ENCODE data around the gene ZNF236.

DNA sequence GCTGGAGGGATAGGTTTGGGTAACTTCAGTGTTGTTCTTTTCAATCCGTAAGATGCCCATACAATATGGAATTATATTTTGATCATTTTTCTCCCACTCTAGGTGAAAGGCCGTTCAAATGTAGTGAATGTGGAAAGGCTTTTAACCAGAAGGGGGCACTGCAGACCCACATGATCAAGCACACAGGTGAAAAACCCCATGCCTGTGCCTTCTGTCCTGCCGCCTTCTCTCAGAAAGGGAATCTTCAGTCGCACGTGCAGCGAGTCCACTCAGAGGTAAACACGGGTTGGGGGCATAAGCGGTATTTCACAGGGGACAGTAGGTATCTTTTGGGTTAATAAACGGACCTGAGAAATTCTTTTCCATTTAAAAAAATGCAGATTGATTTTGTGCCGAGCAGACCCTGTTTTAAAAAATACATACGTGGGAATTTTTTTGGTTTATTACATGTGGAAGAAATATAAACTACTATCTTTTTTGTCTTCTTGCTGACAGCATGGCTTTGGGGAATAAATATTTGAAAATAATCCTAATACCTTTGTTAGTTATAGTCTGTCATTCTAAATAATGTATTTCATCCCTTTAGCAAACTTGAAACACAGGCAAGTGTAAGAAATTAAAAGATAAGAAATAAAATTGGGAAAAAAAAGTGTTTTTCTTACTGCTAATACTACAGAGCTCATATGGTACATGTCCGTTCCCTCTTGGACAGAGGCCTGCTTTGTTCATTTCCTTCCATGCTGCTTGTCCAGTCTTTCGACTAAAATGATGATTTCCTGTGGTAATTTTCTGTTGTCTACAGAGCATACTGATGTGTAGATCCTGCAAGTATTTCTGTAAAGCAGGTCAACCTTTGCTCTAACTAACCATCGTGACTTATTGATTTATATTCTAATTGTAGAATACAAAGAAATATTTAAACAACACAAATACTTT is 53.3 kb downstream of the ZNF236 start:
- TF ChIP-seq POLR2AphosphoS5 (IDR thresholded peaks at IDR 0.05; ENCODE audit: low read depth, low read length) = no peak
- no peak for TF ChIP-seq SIN3A (IDR thresholded peaks at IDR 0.05; ENCODE audit: borderline replicate concordance, insufficient read depth, low read length)
- TF ChIP-seq, protein P1, sequence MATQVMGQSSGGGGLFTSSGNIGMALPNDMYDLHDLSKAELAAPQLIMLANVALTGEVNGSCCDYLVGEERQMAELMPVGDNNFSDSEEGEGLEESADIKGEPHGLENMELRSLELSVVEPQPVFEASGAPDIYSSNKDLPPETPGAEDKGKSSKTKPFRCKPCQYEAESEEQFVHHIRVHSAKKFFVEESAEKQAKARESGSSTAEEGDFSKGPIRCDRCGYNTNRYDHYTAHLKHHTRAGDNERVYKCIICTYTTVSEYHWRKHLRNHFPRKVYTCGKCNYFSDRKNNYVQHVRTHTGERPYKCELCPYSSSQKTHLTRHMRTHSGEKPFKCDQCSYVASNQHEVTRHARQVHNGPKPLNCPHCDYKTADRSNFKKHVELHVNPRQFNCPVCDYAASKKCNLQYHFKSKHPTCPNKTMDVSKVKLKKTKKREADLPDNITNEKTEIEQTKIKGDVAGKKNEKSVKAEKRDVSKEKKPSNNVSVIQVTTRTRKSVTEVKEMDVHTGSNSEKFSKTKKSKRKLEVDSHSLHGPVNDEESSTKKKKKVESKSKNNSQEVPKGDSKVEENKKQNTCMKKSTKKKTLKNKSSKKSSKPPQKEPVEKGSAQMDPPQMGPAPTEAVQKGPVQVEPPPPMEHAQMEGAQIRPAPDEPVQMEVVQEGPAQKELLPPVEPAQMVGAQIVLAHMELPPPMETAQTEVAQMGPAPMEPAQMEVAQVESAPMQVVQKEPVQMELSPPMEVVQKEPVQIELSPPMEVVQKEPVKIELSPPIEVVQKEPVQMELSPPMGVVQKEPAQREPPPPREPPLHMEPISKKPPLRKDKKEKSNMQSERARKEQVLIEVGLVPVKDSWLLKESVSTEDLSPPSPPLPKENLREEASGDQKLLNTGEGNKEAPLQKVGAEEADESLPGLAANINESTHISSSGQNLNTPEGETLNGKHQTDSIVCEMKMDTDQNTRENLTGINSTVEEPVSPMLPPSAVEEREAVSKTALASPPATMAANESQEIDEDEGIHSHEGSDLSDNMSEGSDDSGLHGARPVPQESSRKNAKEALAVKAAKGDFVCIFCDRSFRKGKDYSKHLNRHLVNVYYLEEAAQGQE (IDR thresholded peaks at IDR 0.05; ENCODE audit: insufficient read depth in 1 of 2, low read depth in 2 of 2, low read length in 2 of 2) = no peak
- TF ChIP-seq TAF1 (IDR thresholded peaks at IDR 0.05; ENCODE audit: borderline replicate concordance, insufficient read depth, low read length) = no peak
